ENCODE results near the gene SERPINB3. TPM values are rescaled to one million over a fixed set of nuclear protein-coding genes. Genes with fewer than 3 reads are reported as not detected.
"Not testable (repeated sequence)": the region's sequence is repeated elsewhere in the genome, so short reads cannot be mapped to it uniquely, and the experiment has no call there.

The SERPINB3 gene
- total RNA-seq (not detected), total RNA-seq (0 reads per million in 2 donors)

DNA sequence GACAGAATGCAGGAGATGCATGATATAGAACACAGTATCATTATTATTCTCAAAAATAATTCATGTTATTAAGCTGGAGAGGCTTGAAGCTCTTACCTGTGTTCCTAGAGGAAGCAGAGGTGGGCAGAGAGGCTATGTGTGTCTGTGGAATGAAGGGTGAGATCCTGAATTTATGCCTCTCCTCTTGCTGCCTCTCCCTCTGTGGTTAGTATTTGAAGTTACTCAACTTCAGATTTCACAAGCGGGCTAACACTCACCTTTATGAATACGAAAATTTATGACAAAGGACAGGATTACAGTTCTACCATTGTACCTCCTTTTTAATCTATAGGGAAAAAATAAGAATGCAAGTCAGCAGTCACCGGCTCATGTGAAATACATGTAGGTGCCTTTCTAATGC, at the start of gene SERPINB3:
Gene SERPINB3, minus strand, starts transcription at position 144 of the 400 bp plus-strand sequence. CDS start 677 bp downstream, outside the sequence.
- not testable (repeated sequence) for H3K27ac Mint-ChIP-seq; ATAC-seq; H3K36me3 Mint-ChIP-seq (ENCODE audit: low read depth); H3K4me3 Mint-ChIP-seq; DNase-seq; H3K27me3 Mint-ChIP-seq; H3K4me1 Mint-ChIP-seq; H3K9me3 ChIP-seq (ENCODE audit: control insufficient read depth, low read length, poor library complexity, severe bottlenecking)

DNA sequence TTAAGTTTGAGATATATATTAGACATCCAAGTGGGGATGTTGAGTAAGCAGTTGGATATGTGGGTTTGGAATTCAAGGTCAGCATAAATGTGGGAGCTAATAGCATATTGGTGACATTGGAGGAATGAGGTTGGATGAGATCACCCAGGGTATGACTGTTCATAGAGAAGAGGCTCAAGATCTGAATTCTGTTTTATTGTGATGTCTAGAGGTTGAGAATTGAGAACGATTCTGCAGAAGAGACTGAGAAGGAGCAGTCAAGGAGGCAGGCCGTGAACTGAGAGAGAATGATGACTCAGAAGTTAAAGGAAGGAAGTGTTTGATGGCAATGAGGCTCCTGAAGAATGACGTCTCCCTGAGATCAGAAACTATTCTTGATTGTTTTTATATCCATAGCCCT, 47.0 kb upstream of the SERPINB3 start:
- no peak overlapping the region for H3K27ac Mint-ChIP-seq
- no peak overlapping the region for H3K4me3 Mint-ChIP-seq
- no peak for DNase-seq
- no peaks in the 10 kb centered on the region for H3K27me3 Mint-ChIP-seq
- no peaks in the 10 kb centered on the region for H3K4me1 Mint-ChIP-seq
- no peaks in the 10 kb centered on the region for H3K9me3 ChIP-seq (ENCODE audit: control insufficient read depth, low read length, poor library complexity, severe bottlenecking)
- no peak for ATAC-seq
- no peaks in the 10 kb centered on the region for H3K36me3 Mint-ChIP-seq (ENCODE audit: low read depth)

DNA sequence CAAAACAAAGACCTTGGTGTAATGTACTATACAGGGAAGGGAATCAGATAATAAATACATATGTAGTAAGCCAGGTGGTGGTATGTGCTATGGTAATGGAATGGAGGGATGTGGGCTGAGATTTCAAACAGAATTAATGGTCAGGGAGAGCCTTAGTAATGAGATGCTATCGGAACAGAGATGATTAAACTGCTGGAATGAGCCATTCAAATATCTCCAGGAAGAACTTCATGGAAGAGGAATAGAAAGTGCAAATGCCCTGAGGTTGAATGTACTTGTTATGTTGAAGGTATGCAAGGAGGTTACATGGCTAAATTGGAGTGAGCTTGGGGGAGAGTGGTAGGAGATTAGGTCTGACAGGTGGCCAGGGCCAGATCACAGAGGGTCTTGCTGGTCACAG, 46.1 kb upstream of the SERPINB3 start:
- H3K4me3 Mint-ChIP-seq: no peak overlapping the region

DNA sequence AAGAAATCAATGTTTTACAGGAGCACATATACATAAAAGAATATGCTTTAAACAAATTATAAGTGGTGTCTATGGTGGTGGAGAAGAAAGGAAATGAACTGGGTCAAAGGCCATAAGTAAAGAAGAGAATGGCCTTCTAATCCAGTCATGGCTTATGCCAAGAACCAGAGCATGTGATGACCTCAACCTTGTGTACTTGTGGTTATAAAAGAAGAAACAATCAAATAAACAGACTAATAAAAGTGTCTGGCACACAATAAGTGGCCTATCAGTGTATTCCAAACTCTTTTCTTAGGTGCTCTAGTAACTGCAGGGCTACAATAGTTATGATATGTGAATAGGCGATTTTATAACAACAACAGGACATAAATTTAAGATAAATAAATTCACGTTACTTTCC, 43.7 kb upstream of the SERPINB3 start:
- DNase-seq (no peak), ATAC-seq (no peak)
- Mint-ChIP-seq H3K36me3 (ENCODE audit: low read depth) (no peaks in the 10 kb centered on the region), H3K4me3 (no peak overlapping the region), H3K27me3 (no peaks in the 10 kb centered on the region), H3K27ac (no peak overlapping the region), H3K4me1 (no peaks in the 10 kb centered on the region)
- no peaks in the 10 kb centered on the region for H3K9me3 ChIP-seq (ENCODE audit: control insufficient read depth, low read length, poor library complexity, severe bottlenecking)

More for the DNA sequence above, 46.1 kb upstream of the SERPINB3 start:
- ATAC-seq: no peak
- H3K9me3 ChIP-seq (ENCODE audit: control insufficient read depth, low read length, poor library complexity, severe bottlenecking): no peaks in the 10 kb centered on the region
- DNase-seq: no peak
- no peak overlapping the region for H3K27ac Mint-ChIP-seq
- H3K4me1 Mint-ChIP-seq: no peaks in the 10 kb centered on the region
- H3K27me3 Mint-ChIP-seq: no peaks in the 10 kb centered on the region
- H3K36me3 Mint-ChIP-seq (ENCODE audit: low read depth): no peaks in the 10 kb centered on the region

DNA sequence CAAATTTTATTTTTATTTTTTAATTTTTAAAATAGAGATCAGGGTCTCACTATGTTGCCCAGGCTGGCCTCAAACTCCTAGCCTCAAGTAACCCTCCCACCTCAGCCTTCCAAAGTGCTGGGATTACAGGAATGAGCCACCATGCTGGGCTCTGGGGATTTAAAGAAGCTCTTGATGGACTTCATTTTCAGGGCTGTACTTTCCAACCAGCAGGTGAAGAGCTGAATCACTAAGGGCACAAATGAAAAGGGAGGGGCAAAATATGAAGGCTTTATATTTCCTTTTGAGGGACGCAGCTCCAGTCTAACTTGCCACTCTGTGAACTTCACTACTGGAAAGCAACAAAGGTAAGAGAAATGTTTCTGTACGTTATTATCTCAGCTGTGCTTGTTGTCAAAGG, 41.0 kb upstream of the SERPINB3 start, which contains the start of gene SERPINB11:
Gene SERPINB11, plus strand, starts transcription at position 301 of the 400 bp plus-strand sequence. CDS start 7,234 bp downstream, outside the sequence.
- H3K36me3 Mint-ChIP-seq (ENCODE audit: low read depth): no peaks in the 10 kb centered on the region
- no peak for DNase-seq
- H3K4me1 Mint-ChIP-seq: no peaks in the 10 kb centered on the region
- H3K9me3 ChIP-seq (ENCODE audit: control insufficient read depth, low read length, poor library complexity, severe bottlenecking): no peaks in the 10 kb centered on the region
- no peak within 1 kb of the TSS for H3K27ac Mint-ChIP-seq
- no peaks in the 10 kb centered on the region for H3K27me3 Mint-ChIP-seq
- no peak within 1 kb of the TSS for H3K4me3 Mint-ChIP-seq
- no peak for ATAC-seq

DNA sequence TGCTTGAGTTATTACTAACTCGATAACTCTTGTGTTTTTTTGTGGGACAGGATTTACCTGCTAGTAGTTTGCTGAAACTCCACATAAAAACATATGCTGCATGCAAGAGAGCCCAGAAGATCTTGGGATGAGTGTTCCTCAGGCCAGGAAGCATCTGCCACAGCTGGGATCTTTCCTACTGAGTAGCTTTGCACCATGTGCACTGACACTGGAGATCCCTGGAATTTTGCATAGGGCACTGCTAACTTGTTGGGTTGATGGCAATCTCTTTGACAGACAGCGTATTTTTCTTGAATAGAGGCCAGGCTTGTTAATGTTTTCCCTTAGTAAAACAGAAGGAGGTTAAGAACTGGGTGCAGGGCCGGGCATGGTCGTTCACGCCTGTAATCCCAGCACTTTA, 40.3 kb upstream of the SERPINB3 start:
- Mint-ChIP-seq H3K27me3 (no peaks in the 10 kb centered on the region), H3K4me1 (no peaks in the 10 kb centered on the region), H3K27ac (no peak overlapping the region), H3K4me3 (no peak overlapping the region), H3K36me3 (ENCODE audit: low read depth) (no peaks in the 10 kb centered on the region)
- no peak for ATAC-seq
- no peaks in the 10 kb centered on the region for H3K9me3 ChIP-seq (ENCODE audit: control insufficient read depth, low read length, poor library complexity, severe bottlenecking)
- no peak for DNase-seq

DNA sequence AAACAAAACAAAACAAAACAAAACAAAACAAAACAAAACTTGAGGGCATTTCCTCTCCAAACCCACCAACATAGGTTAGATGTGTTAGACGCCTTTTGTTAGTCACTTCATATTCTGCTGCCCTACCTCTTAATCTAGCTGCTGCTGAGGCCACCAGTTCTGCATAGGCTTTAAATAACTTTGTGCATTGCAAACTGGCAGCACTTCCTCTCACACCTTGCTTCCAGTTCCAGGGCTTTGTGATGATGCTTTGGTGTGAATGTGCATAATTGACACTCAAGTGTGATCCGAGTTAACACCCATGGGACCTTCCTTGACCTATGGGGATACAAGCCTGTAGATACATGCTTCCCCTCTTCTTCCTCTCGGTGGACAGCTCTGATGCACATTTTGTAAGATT, 38.8 kb upstream of the SERPINB3 start:
- Mint-ChIP-seq H3K36me3 (ENCODE audit: low read depth) (no peaks in the 10 kb centered on the region), H3K27me3 (no peaks in the 10 kb centered on the region), H3K4me3 (no peak overlapping the region), H3K4me1 (no peaks in the 10 kb centered on the region), H3K27ac (no peak overlapping the region)
- H3K9me3 ChIP-seq (ENCODE audit: control insufficient read depth, low read length, poor library complexity, severe bottlenecking): no peaks in the 10 kb centered on the region
- no peak for DNase-seq
- no peak for ATAC-seq

DNA sequence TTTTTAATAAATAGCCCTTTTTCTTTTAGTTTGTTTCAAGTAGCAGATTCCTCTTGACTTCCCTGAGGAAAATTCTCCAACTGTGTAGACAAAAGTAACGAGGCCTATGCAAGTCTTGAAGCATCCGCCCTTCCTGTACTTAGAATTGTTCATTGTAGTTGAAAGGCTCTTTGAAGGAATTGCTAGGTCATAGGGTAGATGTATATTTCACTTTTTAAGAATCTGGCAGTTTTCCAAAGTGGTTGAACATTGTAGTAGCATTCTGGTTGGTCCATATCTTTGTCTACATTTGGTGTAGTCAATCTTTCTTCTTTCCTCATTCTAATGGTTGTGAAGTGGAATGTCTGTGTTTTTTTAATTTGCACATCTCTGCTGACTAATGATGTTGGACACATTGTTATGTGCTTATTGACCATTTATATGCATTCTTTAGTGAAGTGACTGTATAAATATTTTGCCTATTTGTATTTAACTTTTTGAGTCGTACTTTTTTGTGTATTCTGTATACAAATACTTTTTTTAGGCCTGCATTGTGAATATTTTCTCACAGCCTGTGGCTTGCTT, 35.5 kb upstream of the SERPINB3 start:
- H3K36me3 Mint-ChIP-seq (ENCODE audit: low read depth): no peaks in the 10 kb centered on the region

DNA sequence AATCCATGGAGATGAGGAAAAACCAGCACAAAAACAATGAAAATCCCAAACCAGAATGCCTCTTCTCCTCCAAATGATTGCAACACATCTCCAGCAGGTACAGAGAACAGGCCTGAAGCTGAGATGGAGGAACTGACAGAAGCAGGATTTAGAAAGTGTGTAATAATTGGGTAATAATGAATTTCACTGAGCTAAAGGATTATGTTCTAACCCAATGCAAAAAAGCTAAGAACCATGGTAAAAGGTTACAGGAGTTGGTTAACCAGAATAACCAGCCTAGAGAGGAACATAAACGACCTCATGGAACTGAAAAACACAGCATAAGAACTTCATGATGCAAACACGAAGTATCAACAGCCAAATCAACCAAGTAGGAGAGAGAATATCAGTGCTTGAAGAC, 27.4 kb upstream of the SERPINB3 start:
- no peak overlapping the region for H3K27ac Mint-ChIP-seq
- H3K27me3 Mint-ChIP-seq: no peaks in the 10 kb centered on the region
- no peaks in the 10 kb centered on the region for H3K36me3 Mint-ChIP-seq (ENCODE audit: low read depth)
- no peaks in the 10 kb centered on the region for H3K9me3 ChIP-seq (ENCODE audit: control insufficient read depth, low read length, poor library complexity, severe bottlenecking)
- no peak overlapping the region for H3K4me3 Mint-ChIP-seq
- no peak for DNase-seq
- ATAC-seq: no peak
- H3K4me1 Mint-ChIP-seq: no peaks in the 10 kb centered on the region

More for the DNA sequence above, 35.5 kb upstream of the SERPINB3 start:
- H3K27ac Mint-ChIP-seq: no peak overlapping the region
- no peaks in the 10 kb centered on the region for H3K4me1 Mint-ChIP-seq
- ATAC-seq: no peak
- H3K4me3 Mint-ChIP-seq: no peak overlapping the region
- H3K27me3 Mint-ChIP-seq: no peaks in the 10 kb centered on the region
- DNase-seq: no peak
- H3K9me3 ChIP-seq (ENCODE audit: control insufficient read depth, low read length, poor library complexity, severe bottlenecking): no peaks in the 10 kb centered on the region

DNA sequence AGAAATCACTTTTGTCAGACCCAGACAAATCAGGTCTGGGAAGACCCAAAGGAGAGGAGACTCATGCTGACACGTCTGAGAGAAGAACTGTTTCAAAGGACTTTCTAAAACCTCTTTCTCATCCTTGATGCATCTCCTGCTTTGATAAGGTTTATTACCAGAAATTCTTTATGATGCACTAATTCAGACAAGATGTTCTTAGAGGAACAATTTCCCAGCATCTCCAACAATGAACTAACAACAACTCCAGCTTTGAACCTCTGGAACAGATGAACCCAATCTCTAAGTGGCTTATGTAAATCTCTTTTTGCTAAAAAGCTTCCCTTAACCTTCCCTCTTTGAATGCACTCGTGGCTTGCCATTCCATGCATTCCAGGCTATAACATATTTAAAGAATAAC, 25.2 kb upstream of the SERPINB3 start:
- Mint-ChIP-seq H3K27ac (no peak overlapping the region), H3K36me3 (ENCODE audit: low read depth) (no peaks in the 10 kb centered on the region)
- ATAC-seq: no peak

DNA sequence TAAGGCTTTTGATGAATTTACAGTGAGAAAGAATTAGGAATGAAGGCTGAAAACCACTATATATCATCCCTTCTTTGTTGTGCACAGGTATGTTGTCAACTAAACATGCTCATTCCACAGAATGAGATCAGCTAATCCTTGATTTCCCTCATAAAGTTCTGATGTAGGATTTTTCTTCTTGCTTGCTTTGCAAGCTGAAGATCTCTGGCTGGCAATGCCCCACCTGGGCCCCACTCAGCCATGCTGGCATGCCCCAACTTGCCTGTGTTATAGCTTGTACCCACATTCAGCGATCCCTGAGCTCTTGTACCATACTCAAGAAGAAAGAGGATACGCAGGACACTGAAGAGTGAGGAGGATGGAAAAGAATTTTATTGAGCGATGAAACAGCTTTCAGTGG, 23.0 kb upstream of the SERPINB3 start:
- Mint-ChIP-seq H3K4me1 (no peaks in the 10 kb centered on the region), H3K36me3 (ENCODE audit: low read depth) (no peaks in the 10 kb centered on the region), H3K27me3 (no peaks in the 10 kb centered on the region), H3K4me3 (no peak overlapping the region), H3K27ac (no peak overlapping the region)
- no peak for ATAC-seq
- H3K9me3 ChIP-seq (ENCODE audit: control insufficient read depth, low read length, poor library complexity, severe bottlenecking): no peaks in the 10 kb centered on the region
- DNase-seq: no peak

More for the DNA sequence above, 25.2 kb upstream of the SERPINB3 start:
- H3K9me3 ChIP-seq (ENCODE audit: control insufficient read depth, low read length, poor library complexity, severe bottlenecking): no peaks in the 10 kb centered on the region
- H3K27me3 Mint-ChIP-seq: no peaks in the 10 kb centered on the region
- no peak overlapping the region for H3K4me3 Mint-ChIP-seq
- H3K4me1 Mint-ChIP-seq: no peaks in the 10 kb centered on the region
- DNase-seq: no peak

DNA sequence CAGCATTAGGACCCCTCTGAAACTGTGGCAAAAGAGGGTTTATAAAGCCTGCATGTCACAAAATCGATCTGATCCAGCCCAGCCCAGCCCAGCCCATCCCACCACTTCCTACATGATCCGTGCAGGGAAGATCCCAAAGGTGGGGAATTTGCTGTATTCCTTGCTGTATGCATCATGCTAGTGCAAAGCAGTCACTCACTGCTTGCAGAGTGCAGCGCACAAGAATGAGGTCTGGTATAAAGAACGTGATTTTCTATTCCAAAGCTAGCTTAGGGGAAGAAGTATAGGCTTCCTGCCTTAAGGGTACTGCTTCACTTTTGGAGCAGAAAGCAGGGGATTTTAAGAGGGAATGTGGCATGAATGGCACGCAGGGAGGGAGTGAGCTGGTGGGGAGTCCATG, 22.2 kb upstream of the SERPINB3 start:
- Mint-ChIP-seq H3K4me3 (no peak overlapping the region), H3K27ac (no peak overlapping the region), H3K36me3 (ENCODE audit: low read depth) (no peaks in the 10 kb centered on the region), H3K27me3 (no peaks in the 10 kb centered on the region), H3K4me1 (no peaks in the 10 kb centered on the region)
- no peak for ATAC-seq
- H3K9me3 ChIP-seq (ENCODE audit: control insufficient read depth, low read length, poor library complexity, severe bottlenecking): no peaks in the 10 kb centered on the region
- no peak for DNase-seq

DNA sequence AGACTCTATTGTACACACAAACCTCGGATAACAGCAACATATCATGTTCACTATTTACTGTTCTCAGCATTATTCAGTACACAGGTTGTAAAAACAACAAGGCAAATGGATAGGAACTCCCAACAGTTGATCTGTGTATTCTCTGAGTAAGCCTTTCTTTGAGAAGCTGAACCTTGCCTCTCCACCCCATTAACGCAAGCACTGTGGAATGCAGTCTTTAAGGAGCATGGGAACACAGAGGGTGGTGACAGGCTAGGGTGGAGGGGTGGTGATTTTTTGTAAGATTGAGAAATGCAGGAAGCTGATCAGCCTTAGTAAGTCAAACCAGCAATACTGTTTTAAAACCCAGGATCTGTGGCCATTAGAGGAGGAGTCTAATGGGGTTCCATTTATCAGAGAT, 21.5 kb upstream of the SERPINB3 start:
- Mint-ChIP-seq H3K27me3 (no peaks in the 10 kb centered on the region), H3K27ac (no peak overlapping the region), H3K36me3 (ENCODE audit: low read depth) (no peaks in the 10 kb centered on the region), H3K4me1 (no peaks in the 10 kb centered on the region), H3K4me3 (no peak overlapping the region)
- no peaks in the 10 kb centered on the region for H3K9me3 ChIP-seq (ENCODE audit: control insufficient read depth, low read length, poor library complexity, severe bottlenecking)
- no peak for DNase-seq
- ATAC-seq: no peak

All from T-helper 17 cell (primary cell).